Left colon (tissue), 2 donors: Measurements from ENCODE around the gene LBHD1. TPM values are rescaled to one million over a fixed set of nuclear protein-coding genes. Genes with fewer than 3 reads are reported as not detected.
A peak's percentile ranks its signal among the peaks of the same experiment; 100 is the strongest.
"Not testable (repeated sequence)": the region's sequence is repeated elsewhere in the genome, so short reads cannot be mapped to it uniquely, and the experiment has no call there.

Source experiments
- ATAC-seq: fragments of 200-7000 bp; cut with Tn5 transposase; one replicate; pipeline ENCODE4 v1.9.1; 2020; ENCODE audit warnings: mild to moderate bottlenecking, moderate library complexity
- DNase-seq, 2 donors: peaks; one replicate each; pipeline ENCODE4 v3.0.0-alpha.2; 2020
- intact Hi-C, 2 donors: fragments of 100-400 bp; cut with DNase I in 1 of 2; cut with micrococcal nuclease in 1 of 2; formaldehyde crosslinking; loops; one replicate each; pipeline versions ENCODE4 v1.11.2 to v1.14.0; 2022; cut with DNase I, micrococcal nuclease
- total RNA-seq, 2 donors: library from RNA; stranded (reverse); fragmentation: NEBNext Ultra II Directional; extraction: Animal tissue kit (Norgen Biotek cat#: 25700); gene quantifications; one replicate each; pipeline ENCODE4 v1.2.1, GENCODE V29; 2021
- donor health status: DM: no; HTN: no; CAD: no.
- donor health status: DM: yes; HTN: yes; CAD: no.

Gene LBHD1
- total RNA-seq, 2 donors from 2014 or later: 6.5 to 12.8 TPM

DNA sequence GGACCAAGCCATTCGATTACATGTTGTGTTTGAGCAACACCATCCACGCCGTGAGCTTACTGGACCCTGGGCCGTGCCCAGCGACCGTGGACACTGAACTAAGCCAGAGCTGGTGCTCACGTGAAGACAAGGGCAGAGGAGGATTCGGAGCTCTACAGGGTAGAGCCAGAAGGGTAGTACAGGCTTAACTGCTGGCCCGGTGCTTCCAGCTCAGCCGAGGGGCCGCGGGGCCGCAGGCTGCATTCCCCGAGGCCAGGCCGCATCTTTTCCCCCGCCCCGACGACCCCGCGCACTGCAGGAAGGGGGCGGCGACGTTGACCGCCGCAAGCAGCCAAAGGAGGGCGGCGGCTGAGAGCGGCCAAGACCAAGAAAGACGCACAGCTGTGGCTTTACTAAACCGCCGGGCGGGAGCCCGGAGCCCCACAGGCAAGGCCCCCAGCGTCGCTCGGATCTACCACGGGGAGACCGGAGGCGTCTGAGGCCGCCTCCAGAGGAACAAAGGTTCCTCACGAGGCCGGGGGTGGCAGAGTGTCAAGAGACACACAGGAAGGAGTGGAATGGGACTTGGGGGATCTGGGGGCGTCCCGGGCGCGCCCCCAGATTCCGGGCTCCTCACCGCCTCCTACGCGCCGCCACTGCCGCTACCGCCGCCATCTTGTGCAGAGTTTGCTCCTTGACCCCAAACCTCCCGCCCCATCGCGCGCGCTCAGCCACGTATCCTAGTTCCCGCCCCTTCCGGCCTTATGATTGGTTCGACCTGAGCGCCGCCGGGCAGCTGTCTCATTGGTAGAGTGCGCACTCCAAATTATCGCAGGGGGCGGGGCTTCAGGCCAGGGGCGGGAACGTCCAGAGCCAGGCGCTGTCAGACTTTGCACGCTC is 25.9 kb downstream of the LBHD1 start, which contains the start of gene GANAB:
Gene GANAB, minus strand, starts transcription at position 668 of the 879 bp plus-strand sequence. Its CDS starts 14 bp downstream, at position 654.
- peak; percentile 98 for ATAC-seq
- peak; percentile 99 to 100 for DNase-seq
- intact Hi-C loops: no loop called here

DNA sequence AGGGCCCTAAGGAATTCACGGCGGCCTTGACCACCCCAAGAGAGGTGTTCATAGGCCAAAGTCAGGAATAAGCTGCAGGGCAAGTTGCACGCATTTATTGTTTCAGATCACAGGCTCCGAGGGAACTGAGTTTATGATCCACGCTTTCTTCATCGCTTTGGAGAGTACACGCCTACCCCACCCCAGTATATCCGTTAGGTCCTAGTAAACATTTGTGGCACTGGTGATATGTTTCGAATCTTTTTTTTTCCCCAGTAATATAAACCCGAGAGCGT is 26.5 kb downstream of the LBHD1 start:
- intact Hi-C loops: no loop called here
- ATAC-seq (peak; percentile 32), DNase-seq (no peak)

DNA sequence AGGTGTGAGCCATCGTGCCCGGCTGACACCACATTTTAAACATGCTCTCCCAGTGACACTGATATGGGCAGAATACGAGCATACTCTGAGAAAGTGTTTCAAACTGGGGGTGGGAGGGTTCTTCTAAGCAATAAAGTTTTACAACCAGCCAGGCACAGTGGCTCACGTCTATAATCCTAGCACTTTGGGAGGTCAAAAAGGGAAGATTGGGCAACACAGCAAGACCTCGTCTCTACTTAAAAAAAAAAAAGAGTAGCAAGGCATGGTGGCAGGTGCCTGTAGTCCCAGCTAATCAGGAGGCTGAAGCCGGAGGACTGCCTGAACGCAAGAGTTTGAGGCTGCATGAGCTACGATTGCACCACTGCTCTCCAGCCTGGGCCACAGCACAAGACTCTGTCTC is 27.8 kb downstream of the LBHD1 start:
- intact Hi-C loops: no loop called here
- no peak for DNase-seq
- no peak for ATAC-seq

DNA sequence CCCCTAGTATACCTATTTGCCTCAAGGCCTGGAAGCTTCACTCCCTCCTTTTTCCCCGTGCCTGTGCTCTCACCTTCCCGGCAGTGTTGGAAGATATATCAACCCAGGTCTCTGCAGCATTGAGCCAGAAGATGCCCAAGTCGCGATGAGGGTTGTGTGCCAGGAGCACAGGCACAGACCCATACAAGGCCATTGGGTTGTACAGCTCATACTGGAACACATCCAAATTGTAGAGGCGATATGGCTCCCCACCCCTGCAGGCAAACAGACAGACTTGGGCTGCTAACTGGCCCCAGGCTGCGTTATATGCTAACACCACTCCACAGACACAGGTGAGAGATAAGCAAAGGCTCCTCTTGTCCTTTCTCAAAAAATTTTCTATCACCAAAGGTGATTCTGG is 39.6 kb downstream of the LBHD1 start:
- no peak for DNase-seq
- ATAC-seq: peak; percentile 51

DNA sequence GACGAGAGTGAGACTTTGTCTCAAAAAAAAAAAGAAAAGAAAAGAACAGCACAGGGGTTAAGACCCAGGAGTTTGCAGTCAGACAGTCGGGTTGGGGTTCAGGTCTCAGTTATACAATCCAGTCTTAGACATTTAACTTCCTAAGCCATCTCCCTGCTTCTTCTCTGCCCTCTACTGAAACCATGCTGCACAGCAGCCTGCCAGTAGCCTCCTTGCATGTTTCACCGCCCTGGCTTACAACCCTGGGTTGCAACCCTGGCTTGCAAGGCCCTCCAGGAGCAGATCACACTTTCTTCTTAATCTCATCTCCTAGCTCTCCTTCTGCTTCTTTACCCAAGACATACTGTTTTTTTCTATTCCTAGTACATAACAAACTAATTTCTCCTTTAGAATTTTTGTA is 44.4 kb downstream of the LBHD1 start:
- ATAC-seq: no peak
- intact Hi-C loops: no loop called here

More for the DNA sequence above, 39.6 kb downstream of the LBHD1 start:
- intact Hi-C loops: no loop called here

DNA sequence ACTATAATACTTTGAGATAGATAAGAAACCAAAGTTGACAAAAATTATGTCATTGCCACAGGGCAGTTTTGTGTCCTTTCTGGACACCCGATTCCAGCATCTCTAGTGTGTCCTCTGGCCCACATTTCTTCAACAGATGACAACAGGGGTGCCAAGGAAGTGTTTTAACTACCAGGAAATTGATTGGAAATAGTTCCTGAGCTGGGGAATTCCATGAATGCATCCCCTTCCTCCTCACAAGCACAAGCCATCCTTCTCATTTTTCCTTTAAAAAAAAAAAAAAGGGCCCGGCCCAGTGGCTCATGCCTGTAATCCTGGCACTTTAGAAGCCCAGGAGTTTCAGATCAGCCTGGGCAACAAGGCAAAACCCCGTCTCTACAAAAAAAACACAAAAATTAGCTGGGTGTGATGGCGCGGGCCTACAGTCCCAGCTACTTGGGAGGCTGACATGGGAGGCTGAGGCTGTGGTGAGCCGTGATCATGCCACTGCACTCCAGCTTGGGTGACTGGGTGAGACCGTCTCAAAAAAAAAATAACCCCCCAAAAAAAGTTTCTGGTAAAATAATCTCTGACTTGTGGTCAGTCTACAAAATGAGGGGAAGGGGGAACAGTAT is 49.5 kb downstream of the LBHD1 start:
- intact Hi-C loops: no loop called here
- DNase-seq: no peak
- ATAC-seq: no peak

More for the DNA sequence above, 44.4 kb downstream of the LBHD1 start:
- DNase-seq: no peak

DNA sequence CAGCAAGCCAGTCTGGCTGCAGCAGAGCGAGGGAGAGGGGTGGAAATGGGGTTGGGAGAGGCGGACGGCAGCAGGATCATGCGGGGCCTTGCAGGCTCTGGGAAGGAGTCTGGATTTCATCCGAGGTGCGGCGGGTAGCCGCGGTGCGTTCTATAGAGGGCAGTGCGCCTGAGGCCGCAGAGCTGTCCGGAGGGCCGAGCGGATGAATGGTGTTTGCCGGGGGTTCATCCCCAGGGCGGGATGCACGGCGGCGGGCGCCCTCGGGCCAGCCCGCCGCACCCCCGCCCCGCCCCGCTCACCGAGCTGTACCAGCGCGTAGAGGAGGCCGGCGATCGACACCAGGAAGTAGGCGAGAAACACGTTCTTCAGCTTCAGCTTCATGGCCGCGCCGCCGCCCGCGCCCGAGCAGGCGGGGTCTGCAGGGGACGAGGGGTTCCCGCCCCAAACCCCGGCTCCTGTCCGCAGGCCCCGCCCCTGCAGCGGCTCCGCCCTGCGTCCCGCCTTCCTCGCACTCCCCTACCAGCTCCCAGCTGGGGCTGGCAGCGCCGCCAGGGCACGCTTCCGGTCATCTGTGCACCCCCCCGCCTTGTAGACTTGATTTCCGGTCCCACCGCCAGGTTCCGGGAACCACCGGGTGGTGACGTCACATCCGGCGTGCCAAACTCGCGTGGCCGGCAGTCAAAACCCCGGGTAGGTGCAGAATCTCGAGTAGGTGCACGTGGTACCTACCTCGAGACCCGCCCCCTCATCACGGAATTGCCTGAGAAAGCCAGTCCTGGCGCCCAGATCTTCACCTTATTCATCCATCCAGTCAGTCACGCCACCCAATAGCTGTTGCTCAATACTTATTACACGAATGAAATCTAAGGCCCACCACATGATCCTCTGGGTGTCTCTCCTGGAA is 50.2 kb downstream of the LBHD1 start, which contains the start of gene B3GAT3:
Gene B3GAT3, minus strand, starts transcription at position 420 of the 904 bp plus-strand sequence. Its CDS starts 39 bp downstream, at position 381.
- DNase-seq: peak; percentile 98 to 99
- intact Hi-C loops: no loop called here
- ATAC-seq: peak; percentile 95

DNA sequence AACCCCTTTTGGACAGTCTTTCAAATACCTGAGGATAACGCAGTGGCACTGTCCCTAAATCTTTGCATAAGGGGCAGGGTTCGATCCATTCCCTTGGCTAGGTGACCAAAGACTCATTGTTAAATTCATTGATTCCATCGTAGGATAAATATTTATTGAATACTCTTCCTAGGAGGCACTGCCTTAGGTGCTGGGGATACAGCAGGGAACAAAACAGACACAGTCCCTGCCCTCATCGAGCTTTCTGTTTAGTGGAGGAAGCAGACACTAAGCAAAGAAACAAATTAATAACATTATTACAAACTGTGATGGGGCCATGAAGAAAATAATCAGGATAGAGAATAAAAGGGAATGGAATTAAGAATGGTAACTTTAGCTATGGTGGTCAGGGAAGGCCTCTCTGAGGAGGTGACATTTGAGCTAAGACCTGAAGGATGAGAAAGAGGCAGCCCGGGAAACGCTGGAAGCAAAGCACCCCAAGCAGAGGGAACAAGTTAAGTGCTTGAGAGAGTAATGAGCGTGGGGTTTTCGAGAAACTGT is 51.0 kb downstream of the LBHD1 start:
- ATAC-seq (no peak), DNase-seq (no peak)
- intact Hi-C loops: no loop called here

DNA sequence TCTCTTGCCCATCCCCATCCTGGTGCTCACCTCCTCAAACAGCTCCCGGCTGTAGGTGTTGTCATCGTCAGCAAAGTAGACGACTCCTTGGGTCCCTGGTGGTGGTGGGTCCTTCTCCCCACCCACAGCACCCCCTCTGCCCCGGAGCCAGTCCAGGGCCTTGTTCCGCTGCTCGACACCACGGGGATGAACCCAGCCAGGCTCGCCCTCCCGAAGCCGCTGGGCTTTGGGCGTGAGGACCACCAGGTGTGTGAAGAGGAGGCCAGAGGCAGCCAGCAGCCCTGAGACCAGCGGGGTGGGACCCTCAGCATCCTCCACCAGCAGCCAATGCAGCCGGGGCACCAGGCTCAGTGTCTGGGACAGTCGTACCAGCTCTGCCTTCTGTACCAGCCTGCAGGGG is 55.1 kb downstream of the LBHD1 start:
- ATAC-seq, intact Hi-C loops, DNase-seq: not testable (repeated sequence)

DNA sequence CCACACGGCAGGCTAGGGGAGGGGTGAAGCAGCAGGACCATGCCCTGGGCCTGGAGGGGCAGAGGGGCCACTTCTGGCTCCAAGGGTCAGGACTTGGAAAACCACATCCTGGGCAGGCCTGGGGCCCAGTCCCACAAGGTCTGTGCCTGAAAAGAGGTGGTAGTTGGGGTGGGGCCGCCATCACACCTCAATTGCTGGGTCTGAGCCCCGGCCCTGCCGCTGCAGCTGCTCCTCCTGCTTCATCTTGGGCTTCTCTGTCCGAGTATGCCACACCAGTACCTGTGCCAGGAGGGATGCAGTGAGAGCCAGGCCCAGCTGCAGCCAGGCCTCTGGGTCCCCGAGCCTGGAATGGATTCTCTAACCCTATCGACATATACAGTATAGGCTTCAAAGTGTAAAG is 56.5 kb downstream of the LBHD1 start:
- ATAC-seq (no peak), DNase-seq (no peak)
- intact Hi-C loops: no loop called here

DNA sequence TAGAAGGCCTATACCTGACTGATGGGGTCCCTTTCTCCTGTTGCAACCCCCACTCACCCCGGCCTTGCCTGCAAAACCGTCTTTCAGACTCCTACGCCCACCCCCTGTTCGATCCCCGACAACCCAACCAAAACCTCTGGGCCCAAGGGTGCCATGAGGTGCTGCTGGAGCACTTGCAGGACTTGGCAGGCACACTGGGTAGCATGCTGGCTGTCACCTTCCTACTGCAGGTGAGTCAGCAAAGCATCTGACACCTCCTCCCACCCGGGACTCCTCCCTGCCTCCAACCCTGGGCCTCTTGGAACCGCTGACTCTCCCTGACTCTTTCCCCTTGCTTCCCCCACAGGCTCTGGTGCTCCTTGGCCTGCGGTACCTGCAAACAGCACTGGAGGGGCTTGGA is 57.8 kb downstream of the LBHD1 start:
- intact Hi-C loops: no loop called here
- ATAC-seq: no peak
- DNase-seq: no peak

DNA sequence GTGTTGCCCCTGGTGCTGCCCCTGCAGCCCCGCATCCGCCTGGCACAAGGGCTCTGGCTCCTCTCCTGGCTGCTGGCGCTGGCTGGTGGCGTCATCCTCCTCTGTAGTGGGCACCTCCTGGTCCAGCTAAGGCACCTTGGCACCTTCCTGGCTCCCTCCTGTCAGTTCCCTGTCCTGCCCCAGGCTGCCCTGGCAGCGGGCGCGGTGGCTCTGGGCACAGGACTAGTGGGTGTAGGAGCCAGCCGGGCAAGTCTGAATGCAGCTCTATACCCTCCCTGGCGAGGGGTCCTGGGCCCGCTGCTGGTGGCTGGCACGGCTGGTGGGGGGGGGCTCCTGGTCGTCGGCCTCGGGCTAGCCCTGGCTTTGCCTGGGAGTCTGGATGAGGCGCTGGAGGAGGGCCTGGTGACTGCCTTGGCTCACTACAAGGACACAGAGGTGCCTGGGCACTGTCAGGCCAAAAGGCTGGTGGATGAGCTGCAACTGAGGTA is 58.7 kb downstream of the LBHD1 start:
- intact Hi-C loops: no loop called here
- DNase-seq: peak in 1 of 2 donors; percentile 64
- ATAC-seq: peak; percentile 6

Other genes starting within 250 kb of the LBHD1 start
- gene AHNAK, start 125.5 kb downstream of the LBHD1 start, total RNA-seq: 100 to 1,000 TPM; 629 to 631 TPM
- 1,000 to 10,000 TPM; 1,192 to 1,207 TPM for gene EEF1G, start 98.4 kb downstream of the LBHD1 start, total RNA-seq
- gene TUT1, start 80.7 kb downstream of the LBHD1 start, total RNA-seq: 10 to 100 TPM; 14.0 to 14.7 TPM
- 10 to 100 TPM; 84.5 to 96.6 TPM for gene MTA2, start 70.4 kb downstream of the LBHD1 start, total RNA-seq
- 10 to 100 TPM; 45.4 to 57.9 TPM for gene EML3, start 59.5 kb downstream of the LBHD1 start, total RNA-seq
- gene ROM1, start 59.0 kb downstream of the LBHD1 start, total RNA-seq: 1 to 10 TPM; 2.0 to 3.2 TPM
- gene B3GAT3, start 50.3 kb downstream of the LBHD1 start, total RNA-seq: 10 to 100 TPM; 27.0 to 28.8 TPM
- 100 to 1,000 TPM; 214 to 270 TPM for gene GANAB, start 25.7 kb downstream of the LBHD1 start, total RNA-seq
- 10 to 100 TPM; 16.6 to 17.1 TPM for gene INTS5, start 19.0 kb downstream of the LBHD1 start, total RNA-seq
- gene C11orf98, start 7.1 kb downstream of the LBHD1 start, total RNA-seq: 10 to 100 TPM; 53.9 to 65.0 TPM
- gene CSKMT, start 7.0 kb downstream of the LBHD1 start, total RNA-seq: 10 to 100 TPM; 14.0 to 15.1 TPM
- gene UQCC3, start 594 bp downstream of the LBHD1 start, total RNA-seq: 10 to 100 TPM; 13.2 to 13.3 TPM
- 10 to 100 TPM; 66.9 to 88.9 TPM for gene UBXN1, start 6.8 kb upstream of the LBHD1 start, total RNA-seq
- 1 to 10 TPM; 2.2 to 3.6 TPM for gene LRRN4CL, start 17.3 kb upstream of the LBHD1 start, total RNA-seq
- 10 to 100 TPM; 38.8 to 53.2 TPM for gene BSCL2, start 35.2 kb upstream of the LBHD1 start, total RNA-seq
- under 1 TPM in 1 of 2 donors, not detected in 1; 0.81 TPM for gene GNG3, start 35.4 kb upstream of the LBHD1 start, total RNA-seq
- 10 to 100 TPM; 47.5 to 54.2 TPM for gene HNRNPUL2, start 55.2 kb upstream of the LBHD1 start, total RNA-seq
- 10 to 100 TPM; 27.3 to 34.9 TPM for gene TTC9C, start 56.2 kb upstream of the LBHD1 start, total RNA-seq
- gene ZBTB3, start 81.9 kb upstream of the LBHD1 start, total RNA-seq: 10 to 100 TPM; 11.5 to 14.5 TPM
- 10 to 100 TPM; 39.9 to 42.1 TPM for gene POLR2G, start 89.3 kb upstream of the LBHD1 start, total RNA-seq
- gene TAF6L, start 99.1 kb upstream of the LBHD1 start, total RNA-seq: 10 to 100 TPM; 16.9 to 18.3 TPM
- 10 to 100 TPM; 50.9 to 58.2 TPM for gene TMEM179B, start 115.1 kb upstream of the LBHD1 start, total RNA-seq
- gene TMEM223, start 119.7 kb upstream of the LBHD1 start, total RNA-seq: 10 to 100 TPM; 18.5 to 22.6 TPM
- gene NXF1, start 133.2 kb upstream of the LBHD1 start, total RNA-seq: 10 to 100 TPM; 50.4 to 51.0 TPM
- 10 to 100 TPM; 37.7 to 39.6 TPM for gene STX5, start 159.8 kb upstream of the LBHD1 start, total RNA-seq
- gene TEX54, start 160.6 kb upstream of the LBHD1 start, total RNA-seq: not detected
- 10 to 100 TPM; 31.3 to 38.9 TPM for gene WDR74, start 167.3 kb upstream of the LBHD1 start, total RNA-seq
- 100 to 1,000 TPM in 1 of 2 donors, 10 to 100 TPM in 1; 98.8 to 107 TPM for gene SLC3A2, start 208.6 kb upstream of the LBHD1 start, total RNA-seq
- under 1 TPM; 0.84 to 0.98 TPM for gene CHRM1, start 249.1 kb upstream of the LBHD1 start, total RNA-seq